OCI-LY3 (cell line): ENCODE measurements around the gene KCNA2.

ENCODE experiments used
- EZH2phosphoT487 ChIP-seq: fragments of 200-600 bp; shearing (Covaris generic); IDR thresholded peaks from 2 replicates; pipeline ENCODE4 v1.6.1; 2018; ENCODE audit warnings: antibody characterized with exemption, mixed run types, low read depth
- TF ChIP-seq, protein P1 (sequence below): fragments of 200-600, 300-600 bp; sonication (generic); IDR thresholded peaks from 2 replicates; pipeline ENCODE4 v1.5.1; 2014; ENCODE audit warnings: antibody characterized with exemption, low read length, low read depth

GRCh38 chr1:110616587-110616986 is 10.4 kb upstream of the KCNA2 start:
- TF ChIP-seq, protein P1, sequence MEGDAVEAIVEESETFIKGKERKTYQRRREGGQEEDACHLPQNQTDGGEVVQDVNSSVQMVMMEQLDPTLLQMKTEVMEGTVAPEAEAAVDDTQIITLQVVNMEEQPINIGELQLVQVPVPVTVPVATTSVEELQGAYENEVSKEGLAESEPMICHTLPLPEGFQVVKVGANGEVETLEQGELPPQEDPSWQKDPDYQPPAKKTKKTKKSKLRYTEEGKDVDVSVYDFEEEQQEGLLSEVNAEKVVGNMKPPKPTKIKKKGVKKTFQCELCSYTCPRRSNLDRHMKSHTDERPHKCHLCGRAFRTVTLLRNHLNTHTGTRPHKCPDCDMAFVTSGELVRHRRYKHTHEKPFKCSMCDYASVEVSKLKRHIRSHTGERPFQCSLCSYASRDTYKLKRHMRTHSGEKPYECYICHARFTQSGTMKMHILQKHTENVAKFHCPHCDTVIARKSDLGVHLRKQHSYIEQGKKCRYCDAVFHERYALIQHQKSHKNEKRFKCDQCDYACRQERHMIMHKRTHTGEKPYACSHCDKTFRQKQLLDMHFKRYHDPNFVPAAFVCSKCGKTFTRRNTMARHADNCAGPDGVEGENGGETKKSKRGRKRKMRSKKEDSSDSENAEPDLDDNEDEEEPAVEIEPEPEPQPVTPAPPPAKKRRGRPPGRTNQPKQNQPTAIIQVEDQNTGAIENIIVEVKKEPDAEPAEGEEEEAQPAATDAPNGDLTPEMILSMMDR, result no peak
- TF ChIP-seq EZH2phosphoT487, result no peak
